IMR-90 (cell line): ENCODE data around the gene LTBP4. TPM values are rescaled to one million over a fixed set of nuclear protein-coding genes. Genes with fewer than 3 reads are reported as not detected.

Source experiments
- ATAC-seq: fragments of 200-7000 bp; cut with Tn5 transposase; 2 replicates; pipeline ENCODE4 v1.9.1; 2020; ENCODE audit warnings: low read depth, mild to moderate bottlenecking, moderate library complexity
- BruUV-seq: library from RNA; stranded (reverse); fragments of 400-500 nt; replicated peaks from 2 replicates; lab custom pipeline; 2021; lab: Mats Ljungman, UMichigan
- CTCF ChIA-PET: fragments of 300-600 bp; formaldehyde crosslinking; extraction: SDS; loops from one replicate; lab custom pipeline; 2021; ENCODE audit warnings: antibody characterized with exemption; lab: Yijun Ruan, JAX
- POLR2A ChIA-PET: fragments of 300-600 bp; sonication (Branson Sonifier 250); formaldehyde crosslinking; loops from one replicate; lab custom pipeline; 2022; ENCODE audit warnings: antibody characterized with exemption; ENCODE audit not compliant: unreplicated experiment; lab: Charles Lee
- DNase-seq: peaks from one replicate; pipeline ENCODE4 v3.0.0; 2013
- H2AFZ ChIP-seq: replicated peaks from 2 replicates; pipeline ENCODE3; 2013; ENCODE audit warnings: low read length, mild to moderate bottlenecking; ENCODE audit not compliant: poor library complexity
- H2AK5ac ChIP-seq: 2 replicates; pipeline ENCODE4 v1.6.1; 2013; ENCODE audit warnings: low read depth, low read length, inconsistent platforms
- H2AK9ac ChIP-seq: replicated peaks from 2 replicates; pipeline ENCODE3; 2013; ENCODE audit warnings: mild to moderate bottlenecking, low read depth, low read length, moderate library complexity; ENCODE audit not compliant: poor library complexity
- H2BK120ac ChIP-seq: 2 replicates; pipeline ENCODE4 v1.6.1; 2013; ENCODE audit warnings: low read depth, low read length, inconsistent platforms
- H2BK15ac ChIP-seq: 3 replicates; pipeline ENCODE4 v1.6.1; 2013; ENCODE audit warnings: low read depth, low read length, inconsistent platforms
- H2BK20ac ChIP-seq: 2 replicates; pipeline ENCODE4 v1.6.1; 2013; ENCODE audit warnings: low read depth, mild to moderate bottlenecking, inconsistent platforms, low read length, moderate library complexity
- H2BK5ac ChIP-seq: 2 replicates; pipeline ENCODE4 v1.6.1; 2013; ENCODE audit warnings: mild to moderate bottlenecking, low read depth, low read length, inconsistent platforms; ENCODE audit not compliant: poor library complexity, severe bottlenecking
- H3K14ac ChIP-seq: replicated peaks from 2 replicates; pipeline ENCODE4 v1.6.1; 2013; ENCODE audit warnings: low read depth, low read length, inconsistent platforms
- H3K18ac ChIP-seq: 2 replicates; pipeline ENCODE4 v1.6.1; 2013; ENCODE audit warnings: low read depth, low read length, control low read depth
- H3K23ac ChIP-seq: 2 replicates; pipeline ENCODE4 v1.6.1; 2013; ENCODE audit warnings: low read depth, low read length, inconsistent platforms
- H3K27ac ChIP-seq: 2 replicates; pipeline ENCODE4 v1.5.1; 2013; ENCODE audit warnings: mild to moderate bottlenecking, control low read depth, low read length; ENCODE audit not compliant: insufficient read depth
- H3K27me3 ChIP-seq: 2 replicates; pipeline ENCODE4 v1.6.1; 2013; ENCODE audit warnings: low read length; ENCODE audit not compliant: control insufficient read depth, insufficient read depth
- H3K36me3 ChIP-seq: 2 replicates; pipeline ENCODE4 v1.6.1; 2013; ENCODE audit warnings: low read length, mixed read lengths; ENCODE audit not compliant: control insufficient read depth, insufficient read depth
- H3K4ac ChIP-seq: 2 replicates; pipeline ENCODE4 v1.6.1; 2013; ENCODE audit warnings: low read depth, low read length, inconsistent platforms
- H3K4me1 ChIP-seq: 2 replicates; pipeline ENCODE4 v1.6.1; 2013; ENCODE audit warnings: low read length, mixed read lengths; ENCODE audit not compliant: control insufficient read depth, insufficient read depth
- H3K4me2 ChIP-seq: 2 replicates; pipeline ENCODE4 v1.6.1; 2013; ENCODE audit warnings: low read depth, mild to moderate bottlenecking, control low read depth, low read length, moderate library complexity
- H3K4me3 ChIP-seq: 2 replicates; pipeline ENCODE4 v1.5.1; 2013; ENCODE audit warnings: low read depth, mild to moderate bottlenecking, control low read depth, low read length, moderate library complexity; ENCODE audit not compliant: insufficient read depth
- H3K56ac ChIP-seq: 2 replicates; pipeline ENCODE4 v1.6.1; 2013; ENCODE audit warnings: low read length, inconsistent platforms; ENCODE audit not compliant: insufficient read depth; ENCODE audit errors: extremely low read depth
- H3K79me1 ChIP-seq, 2 experiments: 2 replicates each; pipeline ENCODE4 v1.6.1; 2013; ENCODE audit warnings: low read length in 2 of 2, inconsistent platforms in 1 of 2, low read depth in 1 of 2
- H3K9ac ChIP-seq: 2 replicates; pipeline ENCODE4 v1.6.1; 2013; ENCODE audit warnings: low read depth, low read length, control low read depth
- H3K9me1 ChIP-seq: 2 replicates; pipeline ENCODE4 v1.6.1; 2013; ENCODE audit warnings: low read length, inconsistent platforms; ENCODE audit not compliant: insufficient read depth
- H3K9me3 ChIP-seq: 2 replicates; pipeline ENCODE4 v1.6.1; 2013; ENCODE audit warnings: low read length; ENCODE audit not compliant: control insufficient read depth, insufficient read depth
- H4K20me1 ChIP-seq: 2 replicates; pipeline ENCODE4 v1.6.1; 2013; ENCODE audit warnings: low read length, inconsistent platforms; ENCODE audit not compliant: insufficient read depth
- H4K5ac ChIP-seq: 2 replicates; pipeline ENCODE4 v1.6.1; 2013; ENCODE audit warnings: mild to moderate bottlenecking, low read depth, low read length, control low read depth
- H4K8ac ChIP-seq, 2 experiments: 2 replicates each; pipeline ENCODE4 v1.6.1; 2013; ENCODE audit warnings: low read depth in 2 of 2, low read length in 2 of 2, control low read depth in 1 of 2, inconsistent platforms in 1 of 2
- H4K91ac ChIP-seq: 2 replicates; pipeline ENCODE4 v1.6.1; 2013; ENCODE audit warnings: low read depth, low read length, inconsistent platforms; ENCODE audit not compliant: insufficient read depth
- BHLHE40 ChIP-seq: fragments of 150-350 bp; IDR thresholded peaks from 2 replicates; pipeline ENCODE4 v1.6.1; 2016; ENCODE audit warnings: mild to moderate bottlenecking, low read depth, low read length
- CEBPB ChIP-seq: IDR thresholded peaks from 2 replicates; pipeline ENCODE4 v1.6.1; 2012; ENCODE audit warnings: low read depth, low read length, improper control_type of control experiment
- CHD1 ChIP-seq: IDR thresholded peaks from 2 replicates; pipeline ENCODE4 v1.6.1; 2012; ENCODE audit warnings: low read depth, low read length, improper control_type of control experiment
- ELK1 ChIP-seq: fragments of 150-350 bp; IDR thresholded peaks from 2 replicates; pipeline ENCODE4 v1.6.1; 2016; ENCODE audit warnings: low read depth, mild to moderate bottlenecking, low read length, moderate library complexity, borderline replicate concordance
- FOS ChIP-seq: fragments of 150-350 bp; IDR thresholded peaks from 2 replicates; pipeline ENCODE4 v1.6.1; 2016; ENCODE audit warnings: low read depth, low read length
- MAFK ChIP-seq: IDR thresholded peaks from 2 replicates; pipeline ENCODE4 v1.6.1; 2012; ENCODE audit warnings: low read depth, low read length, improper control_type of control experiment
- MAZ ChIP-seq: IDR thresholded peaks from 2 replicates; pipeline ENCODE4 v1.6.1; 2012; ENCODE audit warnings: low read depth, mild to moderate bottlenecking, low read length, improper control_type of control experiment, moderate library complexity, borderline replicate concordance
- MXI1 ChIP-seq: IDR thresholded peaks from 2 replicates; pipeline ENCODE4 v1.6.1; 2012; ENCODE audit warnings: low read depth, mild to moderate bottlenecking, low read length, moderate library complexity, borderline replicate concordance
- POLR2A ChIP-seq: IDR thresholded peaks from 2 replicates; pipeline ENCODE4 v1.6.1; 2012; ENCODE audit warnings: mild to moderate bottlenecking, low read depth, low read length
- SMC3 ChIP-seq: fragments of 150-350 bp; IDR thresholded peaks from 2 replicates; pipeline ENCODE4 v1.6.1; 2016; ENCODE audit warnings: low read depth, mild to moderate bottlenecking, antibody characterized with exemption, low read length, moderate library complexity
- WGBS, 2 experiments: methylation state at CpG; one replicate each; pipeline versions ENCODE4 v1.1.5 to v1.1.7; 2013; ENCODE audit warnings: missing lambda C conversion rate in 2 of 2; ENCODE audit not compliant: insufficient read length in 1 of 2; ENCODE audit errors: extremely low coverage in 2 of 2; 5-methylcytosine and 5-hydroxymethylcytosine counted together
- dilution Hi-C: fragments of 300-500 bp; cut with HindIII; formaldehyde crosslinking; loops from one replicate; pipeline ENCODE4 v1.14.3; 2018; ENCODE audit warnings: low sequenced_read_pairs; ENCODE audit not compliant: unreplicated experiment
- in situ Hi-C: fragments of 300-500 bp; cut with MboI; formaldehyde crosslinking; loops from 3 replicates; pipeline ENCODE4 v1.14.3; 2019; ENCODE audit warnings: low sequenced_read_pairs, inconsistent platforms, mixed read lengths
- intact Hi-C: fragments of 100-400 bp; cut with micrococcal nuclease; formaldehyde crosslinking; loops from 2 replicates; pipeline ENCODE4 v1.10.0; 2022
- polyA plus RNA-seq, 3 experiments: library from polyadenylated mRNA; depleted of rRNA; stranded (reverse); fragments of >200 nt; gene quantifications; 2 replicates each; pipeline ENCODE4 v1.2.3, GENCODE V29; 2012; ENCODE audit warnings: low replicate concordance in 1 of 3
- total RNA-seq: library from RNA; depleted of rRNA; stranded (reverse); fragments of >200 nt; gene quantifications from 2 replicates; pipeline ENCODE4 v1.2.3, GENCODE V29; 2012

Gene LTBP4
- total and polyA plus RNA-seq, 2 of the 4 experiments (the other 2 are of a cell fraction), result 14.7 to 70.3 TPM

GRCh38 chr19:40666803-40667438 lies 65.8 kb downstream of the LTBP4 start:
- peak overlapping the region; percentile 35 for H2AK9ac ChIP-seq
- H3K14ac ChIP-seq, result no peak overlapping the region
- H3K27me3 ChIP-seq, result no peaks in the 10 kb centered on the region
- no peak for DNase-seq
- ChIA-PET POLR2A (no interaction called here), CTCF (no interaction called here)
- H3K4ac ChIP-seq, result 0 out of 2 replicates have a peak overlapping the region, but pooled peaks have one; percentile 9
- H3K9me1 ChIP-seq, result peaks cover 12% of the 10 kb centered on the region
- no peak overlapping the region for H3K27ac ChIP-seq
- peaks cover 6% of the 10 kb centered on the region for H3K4me1 ChIP-seq
- WGBS, 2 experiments, result 100% methylated on average over 2 of the region's 14 CpGs; no CpG with 5 or more reads in 1 of the 2 experiments
- H2BK120ac ChIP-seq, result no peak overlapping the region
- peaks cover 0 to 13% of the 10 kb centered on the region in 2 experiments; a peak in 1 of 4 replicates for H3K79me1 ChIP-seq
- H2AK5ac ChIP-seq, result 0 out of 2 replicates have a peak overlapping the region, but pooled peaks have one; percentile 28
- H4K20me1 ChIP-seq, result no peaks in the 10 kb centered on the region
- no peak overlapping the region for H3K18ac ChIP-seq
- no peak overlapping the region for H2BK5ac ChIP-seq
- intact Hi-C loops, result no loop called here
- no peak overlapping the region for H3K9ac ChIP-seq
- TSS peak; percentile 81 for BruUV-seq
- no peak overlapping the region for H4K5ac ChIP-seq
- TF ChIP-seq CHD1 (no peak), ELK1 (no peak), BHLHE40 (no peak), MAFK (no peak), FOS (no peak), POLR2A (no peak), SMC3 (no peak), CEBPB (no peak), MAZ (no peak), MXI1 (no peak)
- H2BK15ac ChIP-seq, result no peak overlapping the region
- ATAC-seq, result no peak
- H3K9me3 ChIP-seq, result peaks cover 2% of the 10 kb centered on the region; the same call in 1 of the 2 replicates
- no peak overlapping the region for H3K23ac ChIP-seq
- no peak overlapping the region for H2BK20ac ChIP-seq
- no peak overlapping the region for H4K91ac ChIP-seq
- in situ Hi-C loops, result loop anchor here (25.0 kb wide), 1 partner anchor 595 kb away; the partner anchor contains the start of gene HNRNPUL1
- dilution Hi-C loops, result no loop called here
- no peak overlapping the region for H2AFZ ChIP-seq
- H3K4me2 ChIP-seq, result no peak overlapping the region
- H3K4me3 ChIP-seq, result no peak overlapping the region
- H4K8ac ChIP-seq, result no peak overlapping the region
- H3K56ac ChIP-seq, result no peak overlapping the region
- peaks cover 48% of the 10 kb centered on the region for H3K36me3 ChIP-seq
